LNCAP (cell line): ENCODE data around the gene ACER3.

Experiments used
- CTCF ChIP-seq: fragments of 450-650 bp; IDR thresholded peaks from 2 replicates; pipeline ENCODE4 v1.5.1; 2017; ENCODE audit warnings: mild to moderate bottlenecking

The ACER3 gene

GRCh38 chr11:76974179-76974891 is 113.6 kb downstream of the ACER3 start:
- TF ChIP-seq CTCF, result no peak

- TF ChIP-seq CTCF, result no peak
These were observed 114.8 kb downstream of the ACER3 start for GRCh38 chr11:76975513-76975912.

GRCh38 chr11:76977791-76978190 is 117.1 kb downstream of the ACER3 start:
- TF ChIP-seq CTCF, result no peak

- no peak for TF ChIP-seq CTCF
These were observed 117.5 kb downstream of the ACER3 start for GRCh38 chr11:76978239-76978638.

GRCh38 chr11:76978818-76979217 is 118.1 kb downstream of the ACER3 start:
- no peak for TF ChIP-seq CTCF

GRCh38 chr11:76980196-76980595 is 119.5 kb downstream of the ACER3 start:
- no peak for TF ChIP-seq CTCF

GRCh38 chr11:76984743-76985142 is 124.0 kb downstream of the ACER3 start:
- no peak for TF ChIP-seq CTCF

GRCh38 chr11:76987203-76987602 is 126.5 kb downstream of the ACER3 start:
- no peak for TF ChIP-seq CTCF
